Mesenchymal stem cell (in vitro differentiated cells and primary cell): ENCODE measurements around the gene SERGEF.

ENCODE experiments used
- DNase-seq: peaks from one replicate; pipeline ENCODE4 v3.0.0-alpha.2; 2013
- H2AFZ ChIP-seq: one replicate; pipeline ENCODE4 v1.6.1; 2013; ENCODE audit warnings: low read depth, mild to moderate bottlenecking, control low read depth, inconsistent platforms, low read length, moderate library complexity
- H2AK5ac ChIP-seq: 2 replicates; pipeline ENCODE4 v1.6.1; 2013; ENCODE audit warnings: low read length, moderate library complexity, mild to moderate bottlenecking, inconsistent platforms; ENCODE audit not compliant: severe bottlenecking
- H2BK120ac ChIP-seq: one replicate; pipeline ENCODE4 v1.6.1; 2013; ENCODE audit warnings: low read depth, mild to moderate bottlenecking, inconsistent platforms, low read length, moderate library complexity
- H2BK12ac ChIP-seq, 2 experiments: one replicate each; pipeline ENCODE4 v1.6.1; 2013; ENCODE audit warnings: inconsistent platforms in 2 of 2, low read length in 2 of 2, mild to moderate bottlenecking in 2 of 2, moderate library complexity in 2 of 2, control low read depth in 1 of 2
- H2BK15ac ChIP-seq: one replicate; pipeline ENCODE4 v1.6.1; 2013; ENCODE audit warnings: mild to moderate bottlenecking, low read depth, inconsistent platforms; ENCODE audit not compliant: poor library complexity, severe bottlenecking
- H2BK5ac ChIP-seq: 2 replicates; pipeline ENCODE4 v1.6.1; 2013; ENCODE audit warnings: low read depth, mild to moderate bottlenecking, low read length, control low read depth, inconsistent platforms; ENCODE audit not compliant: poor library complexity, severe bottlenecking
- H3K14ac ChIP-seq, 2 experiments: one replicate each; pipeline ENCODE4 v1.6.1; 2013; ENCODE audit warnings: inconsistent platforms in 2 of 2, low read length in 2 of 2, control low read depth in 1 of 2, mild to moderate bottlenecking in 1 of 2, moderate library complexity in 1 of 2
- H3K18ac ChIP-seq, 2 experiments: one replicate each; pipeline ENCODE4 v1.6.1; 2013; ENCODE audit warnings: inconsistent platforms in 2 of 2, low read length in 2 of 2, control low read depth in 1 of 2, low read depth in 1 of 2, mild to moderate bottlenecking in 1 of 2
- H3K23ac ChIP-seq, 2 experiments: one replicate each; pipeline ENCODE4 v1.6.1; 2013; ENCODE audit warnings: inconsistent platforms in 2 of 2, low read length in 2 of 2, mild to moderate bottlenecking in 2 of 2, moderate library complexity in 2 of 2, control low read depth in 1 of 2
- H3K27ac ChIP-seq: 2 replicates; pipeline ENCODE4 v1.5.1; 2013; ENCODE audit warnings: mild to moderate bottlenecking, moderate library complexity, low read length, control low read depth, inconsistent platforms; ENCODE audit not compliant: poor library complexity, severe bottlenecking
- H3K27me3 ChIP-seq, 2 experiments: 2 replicates each; pipeline versions ENCODE4 v1.6.1 to v1.7.0; 2013; ENCODE audit warnings: low read length in 2 of 2, mild to moderate bottlenecking in 2 of 2, moderate library complexity in 2 of 2, control low read depth in 1 of 2, inconsistent platforms in 1 of 2; ENCODE audit not compliant: control insufficient read depth in 1 of 2, insufficient read depth in 1 of 2
- H3K36me3 ChIP-seq, 2 experiments: 2 replicates each; pipeline versions ENCODE4 v1.6.1 to v1.7.0; 2013; ENCODE audit warnings: low read length in 2 of 2, control low read depth in 1 of 2, inconsistent platforms in 1 of 2, low read depth in 1 of 2, mild to moderate bottlenecking in 1 of 2; ENCODE audit not compliant: insufficient read depth in 2 of 2, control insufficient read depth in 1 of 2
- H3K4ac ChIP-seq, 2 experiments: one replicate each; pipeline ENCODE4 v1.6.1; 2013; ENCODE audit warnings: inconsistent platforms in 2 of 2, low read length in 2 of 2, mild to moderate bottlenecking in 2 of 2, moderate library complexity in 2 of 2, control low read depth in 1 of 2, low read depth in 1 of 2
- H3K4me1 ChIP-seq: 2 replicates; pipeline ENCODE4 v1.6.1; 2013; ENCODE audit warnings: low read depth, low read length, control low read depth; ENCODE audit not compliant: control insufficient read depth, insufficient read depth
- H3K4me2 ChIP-seq: 2 replicates; pipeline ENCODE4 v1.6.1; 2013; ENCODE audit warnings: low read length, mild to moderate bottlenecking, inconsistent platforms; ENCODE audit not compliant: poor library complexity, severe bottlenecking
- H3K4me3 ChIP-seq, 2 experiments: 2 replicates each; pipeline versions ENCODE4 v1.5.1 to v1.7.0; 2013; ENCODE audit warnings: low read length in 2 of 2, mild to moderate bottlenecking in 2 of 2, control low read depth in 1 of 2, low read depth in 1 of 2; ENCODE audit not compliant: insufficient read depth in 1 of 2
- H3K79me1 ChIP-seq: replicated peaks from 2 replicates; pipeline ENCODE4 v1.6.1; 2013; ENCODE audit warnings: mild to moderate bottlenecking, control low read depth, low read length, inconsistent platforms; ENCODE audit not compliant: poor library complexity, severe bottlenecking
- H3K9ac ChIP-seq: 2 replicates; pipeline ENCODE4 v1.7.0; 2013; ENCODE audit warnings: mild to moderate bottlenecking, low read length, moderate library complexity
- H3K9me3 ChIP-seq: 2 replicates; pipeline ENCODE4 v1.7.0; 2013; ENCODE audit warnings: mild to moderate bottlenecking, low read length; ENCODE audit not compliant: control insufficient read depth
- H4K8ac ChIP-seq: one replicate; pipeline ENCODE4 v1.6.1; 2013; ENCODE audit warnings: inconsistent platforms, mild to moderate bottlenecking, low read length, moderate library complexity
- H4K91ac ChIP-seq: one replicate; pipeline ENCODE4 v1.6.1; 2013; ENCODE audit warnings: mild to moderate bottlenecking, low read length, inconsistent platforms
- WGBS: methylation state at CpG from one replicate; pipeline ENCODE4 v1.1.7; 2013; ENCODE audit warnings: mixed read lengths; 5-methylcytosine and 5-hydroxymethylcytosine counted together

Gene SERGEF

GRCh38 chr11:17927681-17928343 is 85.0 kb downstream of the SERGEF start:
- no peak overlapping the region for H4K91ac ChIP-seq
- peaks cover 0 to 3% of the 10 kb centered on the region in 2 experiments for H3K36me3 ChIP-seq
- H3K4me2 ChIP-seq, result no peak overlapping the region
- no peak overlapping the region for H3K4me3 ChIP-seq
- H3K14ac ChIP-seq, result no peak overlapping the region
- no peak overlapping the region for H2BK120ac ChIP-seq
- peaks cover 3% of the 10 kb centered on the region for H3K4me1 ChIP-seq
- 53% methylated on average over 3 of the region's 3 CpGs for WGBS
- no peak overlapping the region for H2BK12ac ChIP-seq
- peak overlapping the region; percentile 23 for H3K9ac ChIP-seq
- H3K27me3 ChIP-seq, result no peaks in the 10 kb centered on the region
- H4K8ac ChIP-seq, result no peak overlapping the region
- H3K23ac ChIP-seq, result no peak overlapping the region
- H3K4ac ChIP-seq, result no peak overlapping the region
- no peak overlapping the region for H2AFZ ChIP-seq
- H3K9me3 ChIP-seq, result no peaks in the 10 kb centered on the region
- H2AK5ac ChIP-seq, result no peak overlapping the region
- no peaks in the 10 kb centered on the region for H3K79me1 ChIP-seq
- H2BK15ac ChIP-seq, result no peak overlapping the region
- DNase-seq, result peak; percentile 66
- H3K27ac ChIP-seq, result no peak overlapping the region
- no peak overlapping the region for H2BK5ac ChIP-seq
- no peak overlapping the region for H3K18ac ChIP-seq

- H2AFZ ChIP-seq, result no peak overlapping the region
- H3K9me3 ChIP-seq, result no peaks in the 10 kb centered on the region
- H3K79me1 ChIP-seq, result no peaks in the 10 kb centered on the region
- no peak overlapping the region for H3K4ac ChIP-seq
- WGBS, result 100% methylated on average over 1 of the region's 3 CpGs
- H4K91ac ChIP-seq, result no peak overlapping the region
- no peak overlapping the region for H3K4me3 ChIP-seq
- no peaks in the 10 kb centered on the region for H3K27me3 ChIP-seq
- H2BK12ac ChIP-seq, result peak overlapping the region in 1 of 2 experiments; percentile 2
- H3K18ac ChIP-seq, result no peak overlapping the region
- no peak overlapping the region for H4K8ac ChIP-seq
- no peak overlapping the region for H3K14ac ChIP-seq
- no peak overlapping the region for H2BK120ac ChIP-seq
- H2BK5ac ChIP-seq, result no peak overlapping the region
- H3K4me1 ChIP-seq, result peaks cover 3% of the 10 kb centered on the region
- H3K9ac ChIP-seq, result peak overlapping the region; percentile 11
- peaks cover 0 to 3% of the 10 kb centered on the region in 2 experiments for H3K36me3 ChIP-seq
- no peak overlapping the region for H3K23ac ChIP-seq
- no peak overlapping the region for H3K4me2 ChIP-seq
- H3K27ac ChIP-seq, result no peak overlapping the region
- no peak overlapping the region for H2BK15ac ChIP-seq
- no peak for DNase-seq
- H2AK5ac ChIP-seq, result no peak overlapping the region
These were observed 85.8 kb downstream of the SERGEF start for GRCh38 chr11:17927041-17927440.

- Histone ChIP-seq H2BK5ac (no peak overlapping the region), H4K8ac (no peak overlapping the region), H3K23ac (no peak overlapping the region), H3K79me1 (no peaks in the 10 kb centered on the region), H3K4me3 (no peak overlapping the region), H3K27ac (no peak overlapping the region), H3K4me1 (peaks cover 3% of the 10 kb centered on the region), H2BK12ac (no peak overlapping the region), H2BK15ac (no peak overlapping the region), H3K9me3 (no peaks in the 10 kb centered on the region), H3K27me3 (no peaks in the 10 kb centered on the region), H2BK120ac (no peak overlapping the region), H3K4me2 (no peak overlapping the region), H3K14ac (no peak overlapping the region), H2AK5ac (no peak overlapping the region), H3K9ac (no peak overlapping the region), H4K91ac (no peak overlapping the region), H3K4ac (no peak overlapping the region), H3K18ac (no peak overlapping the region), H3K36me3 (peaks cover 0 to 3% of the 10 kb centered on the region in 2 experiments), H2AFZ (no peak overlapping the region)
- WGBS, result 90% methylated on average over 2 of the region's 3 CpGs
- no peak for DNase-seq
These were observed 88.1 kb downstream of the SERGEF start for GRCh38 chr11:17924713-17925112.

GRCh38 chr11:17923217-17923616 is 89.6 kb downstream of the SERGEF start:
- Histone ChIP-seq H3K4ac (no peak overlapping the region), H2BK15ac (no peak overlapping the region), H2BK5ac (no peak overlapping the region), H4K91ac (peak overlapping the region; percentile 43), H3K4me3 (no peak overlapping the region), H4K8ac (peak overlapping the region; percentile 21), H3K79me1 (no peaks in the 10 kb centered on the region), H3K36me3 (peaks cover 0 to 3% of the 10 kb centered on the region in 2 experiments), H3K27ac (no peak overlapping the region), H3K14ac (peak overlapping the region in 1 of 2 experiments; percentile 77), H2AFZ (no peak overlapping the region), H2BK120ac (no peak overlapping the region), H2BK12ac (peak overlapping the region; percentile 7), H3K4me1 (peaks cover 3% of the 10 kb centered on the region), H3K18ac (peak overlapping the region; percentile 37 to 38), H3K4me2 (no peak overlapping the region), H3K27me3 (no peaks in the 10 kb centered on the region), H3K9ac (no peak overlapping the region), H3K9me3 (no peaks in the 10 kb centered on the region), H3K23ac (no peak overlapping the region), H2AK5ac (no peak overlapping the region)
- 83% methylated on average over 3 of the region's 3 CpGs for WGBS
- DNase-seq, result no peak
